Measurements from ENCODE around the gene TAF11L3.
"Not testable (repeated sequence)": the region's sequence is repeated elsewhere in the genome, so short reads cannot be mapped to it uniquely, and the experiment has no call there.

GRCh38 chr5:17521501-17521900, 3.3 kb downstream of the TAF11L3 start, which contains the start of gene TAF11L4:
- not testable (repeated sequence) for TF ChIP-seq POLR2A (IDR thresholded peaks at IDR 0.05); CTCF (IDR thresholded peaks at IDR 0.05 in 8 of 11, conservative IDR thresholded peaks at IDR 0.05 in 3 of 11)
